SW480 (cell line): Measurements from ENCODE around the gene OSBP2.
A peak's percentile ranks its signal among the peaks of the same experiment; 100 is the strongest.

ENCODE experiments used
- DNase-seq: peaks from one replicate; pipeline ENCODE4 v3.0.0-alpha.2; 2016; ENCODE audit warnings: low spot score

Gene OSBP2

GRCh38 chr22:30903876-30904460 is 209.3 kb downstream of the OSBP2 start:
- no peak for DNase-seq

DNA sequence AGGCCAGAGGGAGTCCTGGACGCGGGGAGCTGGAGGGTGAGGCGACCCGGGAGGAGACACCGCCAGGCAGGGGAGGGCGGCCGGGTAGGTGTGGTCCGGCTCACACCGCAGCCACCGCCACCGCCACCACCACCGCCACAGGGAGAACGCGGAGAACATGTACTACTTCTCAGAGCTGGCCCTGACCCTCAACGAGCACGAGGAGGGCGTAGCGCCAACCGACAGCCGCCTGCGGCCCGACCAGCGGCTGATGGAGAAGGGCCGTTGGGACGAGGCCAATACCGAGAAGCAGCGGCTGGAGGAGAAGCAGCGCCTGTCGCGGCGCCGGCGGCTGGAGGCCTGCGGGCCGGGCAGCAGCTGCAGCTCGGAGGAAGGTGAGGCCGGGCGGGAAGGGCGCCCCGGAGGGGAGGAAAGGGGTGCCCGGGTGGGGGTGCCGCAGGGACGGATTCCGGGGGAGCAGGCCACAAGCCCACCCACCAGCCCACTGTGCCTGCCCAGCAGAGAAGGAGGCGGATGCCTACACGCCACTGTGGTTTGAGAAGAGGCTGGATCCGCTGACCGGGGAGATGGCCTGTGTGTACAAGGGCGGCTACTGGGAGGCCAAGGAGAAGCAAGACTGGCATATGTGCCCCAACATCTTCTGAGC is 211.1 kb downstream of the OSBP2 start:
- DNase-seq, result no peak

- DNase-seq, result no peak
These were observed 211.7 kb downstream of the OSBP2 start for GRCh38 chr22:30906411-30906810.

GRCh38 chr22:30906946-30907345 is 212.3 kb downstream of the OSBP2 start:
- no peak for DNase-seq

DNA sequence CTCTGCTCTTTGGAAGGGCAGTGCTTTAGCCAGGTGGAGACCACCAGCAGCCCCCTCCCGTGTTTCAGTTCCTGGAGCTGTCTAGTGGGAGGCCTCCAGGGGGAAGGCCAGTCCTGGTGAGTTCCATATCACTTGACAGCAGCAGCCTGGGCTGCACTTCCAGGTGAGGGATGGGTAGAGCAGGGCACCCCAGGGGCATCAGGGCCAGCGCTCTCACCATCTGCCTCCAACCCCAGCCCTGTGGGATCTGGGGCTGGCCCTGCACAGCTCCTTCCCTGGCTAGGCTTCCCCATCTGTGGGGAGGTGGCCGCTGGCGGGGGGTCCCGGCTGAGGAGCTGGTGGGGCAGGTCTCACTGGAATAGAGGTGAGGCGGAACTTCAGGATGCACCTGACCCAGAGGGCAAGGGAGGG is 213.4 kb downstream of the OSBP2 start:
- no peak for DNase-seq

DNA sequence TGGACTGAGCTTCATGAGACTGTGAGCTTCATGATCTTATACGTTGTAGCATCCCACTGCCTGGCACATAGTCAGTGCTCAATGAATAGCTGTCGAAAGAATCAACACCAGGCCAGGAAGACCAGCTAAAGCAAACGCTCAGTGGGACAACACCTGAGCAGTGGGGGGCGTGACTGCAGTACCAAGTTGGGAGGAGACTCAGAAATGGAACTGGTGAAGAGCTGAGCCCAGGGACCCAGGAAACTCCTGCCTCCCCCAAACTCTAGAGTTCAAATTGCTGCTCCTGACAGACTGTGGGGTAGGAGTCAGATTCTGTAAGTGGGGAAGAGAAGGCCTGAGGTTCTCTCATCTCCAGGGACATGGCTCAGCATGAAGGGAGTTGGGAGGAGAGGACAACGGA is 214.6 kb downstream of the OSBP2 start:
- no peak for DNase-seq

DNA sequence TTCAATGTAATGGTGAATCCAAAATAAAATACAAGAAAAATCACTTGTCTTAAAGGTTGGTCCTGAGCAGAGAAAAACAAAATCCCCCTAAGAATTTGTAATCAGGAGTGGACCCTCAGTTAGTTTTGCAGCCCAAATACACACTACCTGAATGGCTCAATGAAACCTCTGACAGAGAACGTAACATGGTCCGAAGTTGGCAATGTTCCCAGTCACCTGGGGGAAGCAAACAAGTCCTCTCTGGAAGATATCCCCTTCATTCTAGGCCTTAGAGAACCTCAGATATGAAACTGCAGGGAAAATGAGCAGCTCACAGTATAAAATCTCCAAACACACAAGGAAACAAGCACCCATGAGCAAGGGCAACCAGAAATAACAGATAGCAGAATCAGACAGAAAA is 215.7 kb downstream of the OSBP2 start:
- DNase-seq, result no peak

GRCh38 chr22:30918761-30919160 is 224.1 kb downstream of the OSBP2 start:
- no peak for DNase-seq

GRCh38 chr22:30919973-30920372 is 225.3 kb downstream of the OSBP2 start:
- no peak for DNase-seq

DNA sequence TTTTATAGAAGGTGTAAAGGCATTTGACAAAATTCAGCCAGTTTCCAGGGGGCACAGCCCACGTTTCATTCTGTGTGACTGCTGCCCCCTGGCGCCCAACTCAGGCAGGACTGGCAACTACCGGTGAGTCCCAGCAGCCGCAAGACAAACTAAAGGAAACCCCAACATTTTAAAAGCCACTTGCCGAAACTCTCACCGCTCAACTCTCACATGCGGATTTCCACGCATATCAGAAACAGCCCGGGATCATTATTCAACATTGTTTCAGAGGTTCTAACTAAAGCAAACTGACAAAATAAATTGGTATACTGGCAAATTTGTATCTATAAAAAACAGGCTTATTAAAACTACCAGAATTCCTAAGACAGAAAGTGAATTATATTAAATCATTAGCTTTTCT is 225.7 kb downstream of the OSBP2 start:
- peak; percentile 38 for DNase-seq

GRCh38 chr22:30921108-30921507 is 226.4 kb downstream of the OSBP2 start:
- DNase-seq, result no peak

DNA sequence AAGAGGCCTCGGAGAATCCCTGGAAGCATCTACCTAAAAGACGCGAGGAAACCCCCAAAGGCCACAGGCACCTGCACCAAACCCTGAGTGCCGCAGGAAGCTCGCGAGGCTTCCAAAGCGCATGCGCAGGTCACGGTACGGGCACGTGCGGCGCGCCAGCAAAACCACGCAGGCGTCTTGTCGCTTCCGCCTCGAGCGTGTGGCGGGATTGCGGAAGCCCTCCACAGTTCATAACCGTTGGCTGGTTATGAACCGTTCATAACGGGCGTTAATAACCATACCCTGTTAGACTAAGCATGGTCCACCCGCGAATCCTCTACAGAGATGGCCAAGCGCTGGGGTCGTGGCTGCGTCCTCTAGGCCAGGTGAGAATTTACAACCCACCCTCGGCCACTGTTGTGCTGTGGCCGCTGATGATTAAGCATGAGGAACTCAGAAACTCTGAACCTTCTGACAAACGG is 227.5 kb downstream of the OSBP2 start:
- DNase-seq, result no peak

- no peak for DNase-seq
These were observed 228.7 kb downstream of the OSBP2 start for GRCh38 chr22:30923168-30923900.

DNA sequence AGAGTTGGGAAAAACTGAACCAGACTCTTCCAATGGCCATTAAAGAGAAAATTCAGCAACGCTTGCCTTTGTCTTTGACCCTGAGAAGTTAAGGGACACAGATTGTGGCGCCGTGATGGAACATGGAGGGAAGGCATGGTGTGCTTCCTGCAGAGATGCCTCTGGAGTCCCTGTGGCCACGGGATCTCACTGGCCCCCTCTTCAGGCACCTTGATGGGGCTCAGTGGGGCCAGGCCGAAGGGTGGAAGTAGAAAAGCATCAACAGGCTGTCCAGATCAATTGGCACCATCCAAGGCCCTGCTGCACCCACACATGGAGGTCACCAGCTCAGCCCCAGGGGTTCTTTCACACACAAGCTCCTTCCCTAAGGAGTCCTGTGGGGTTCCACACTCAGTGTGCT is 231.0 kb downstream of the OSBP2 start:
- no peak for DNase-seq

- no peak for DNase-seq
These were observed 232.0 kb downstream of the OSBP2 start for GRCh38 chr22:30926706-30927105.

GRCh38 chr22:30927806-30928205 is 233.1 kb downstream of the OSBP2 start:
- no peak for DNase-seq

DNA sequence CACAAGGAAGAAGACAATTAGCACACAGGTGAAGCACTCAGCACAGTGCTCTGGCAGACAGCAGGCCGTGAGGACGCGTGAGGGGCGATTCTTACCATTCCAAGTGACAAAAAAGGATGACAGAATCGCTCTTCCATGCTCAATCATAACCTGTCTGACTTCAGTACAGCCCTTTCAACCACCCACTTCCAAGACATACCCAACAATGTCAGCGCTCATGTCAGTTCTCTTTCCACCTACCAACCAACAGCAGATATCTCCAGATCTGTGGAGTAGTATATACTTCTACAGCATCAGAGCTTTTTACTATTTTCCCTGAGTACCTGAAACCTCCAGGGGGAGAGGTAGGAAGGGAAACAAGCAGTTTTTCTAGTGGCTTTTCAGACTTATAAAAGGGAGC is 233.7 kb downstream of the OSBP2 start:
- no peak for DNase-seq

GRCh38 chr22:30930228-30930627 is 235.6 kb downstream of the OSBP2 start:
- no peak for DNase-seq

- DNase-seq, result no peak
These were observed 237.0 kb downstream of the OSBP2 start for GRCh38 chr22:30931541-30932300.

GRCh38 chr22:30932661-30933060 is 238.0 kb downstream of the OSBP2 start:
- DNase-seq, result no peak

DNA sequence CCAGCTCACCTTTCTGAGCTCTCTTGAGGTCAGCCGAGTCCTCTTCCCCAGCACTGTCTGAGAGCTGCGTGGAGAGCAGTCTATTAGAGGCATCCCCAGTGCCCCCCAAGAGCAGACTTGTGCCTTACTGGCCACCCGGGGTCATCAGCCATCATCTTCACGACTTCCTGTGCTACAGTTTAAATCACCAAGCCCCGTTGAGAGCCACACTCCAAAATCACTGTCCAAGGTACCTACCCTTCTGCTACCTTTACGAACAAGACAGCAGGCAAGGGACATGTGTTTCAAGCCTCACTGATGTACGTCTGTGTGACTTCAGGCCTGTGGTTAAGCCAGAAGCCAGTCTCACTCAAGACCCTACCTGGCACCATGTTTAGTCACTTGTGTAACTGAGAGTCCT is 238.8 kb downstream of the OSBP2 start:
- no peak for DNase-seq

- no peak for DNase-seq
These were observed 239.4 kb downstream of the OSBP2 start for GRCh38 chr22:30934053-30934452.
